GM19468 (cell line): ENCODE data around the gene PSMB2.
"Not testable (repeated sequence)": the region's sequence is repeated elsewhere in the genome, so short reads cannot be mapped to it uniquely, and the experiment has no call there.

ENCODE experiments used
- ATAC-seq: cut with Tn5 transposase; IDR thresholded peaks from one replicate; pipeline ENCODE4 v1.9.1; 2021; ENCODE audit warnings: mild to moderate bottlenecking, moderate library complexity, moderate number of reproducible peaks; ENCODE audit not compliant: unreplicated experiment; ENCODE audit errors: extremely low read depth

The PSMB2 gene

GRCh38 chr1:35641233-35641866 is at the start of gene PSMB2:
Gene PSMB2 (minus strand): TSS chr1:35641526. CDS start chr1:35641432, 94 bp downstream.
- ATAC-seq = peak; percentile 47

DNA sequence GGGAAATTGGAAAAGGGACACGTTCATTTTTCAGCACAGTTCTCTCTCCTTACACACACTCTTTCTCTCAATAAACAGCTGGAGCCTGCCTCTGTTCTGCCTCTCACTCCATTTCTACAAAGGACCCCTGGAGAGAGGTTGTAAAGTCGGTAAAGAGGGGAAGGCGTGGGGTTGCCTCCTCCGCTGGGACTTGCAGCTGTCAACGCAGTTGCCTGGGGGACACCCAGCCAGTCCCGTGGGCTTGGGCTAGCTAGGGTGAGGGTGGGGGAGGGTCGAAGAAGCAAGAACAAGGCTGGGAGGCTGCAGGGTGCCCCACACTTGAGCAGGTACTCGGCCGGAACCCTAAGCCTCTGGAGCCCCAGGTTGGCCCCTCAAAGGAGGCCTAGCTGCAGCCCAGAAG is 49.8 kb upstream of the PSMB2 start:
- ATAC-seq = no peak

DNA sequence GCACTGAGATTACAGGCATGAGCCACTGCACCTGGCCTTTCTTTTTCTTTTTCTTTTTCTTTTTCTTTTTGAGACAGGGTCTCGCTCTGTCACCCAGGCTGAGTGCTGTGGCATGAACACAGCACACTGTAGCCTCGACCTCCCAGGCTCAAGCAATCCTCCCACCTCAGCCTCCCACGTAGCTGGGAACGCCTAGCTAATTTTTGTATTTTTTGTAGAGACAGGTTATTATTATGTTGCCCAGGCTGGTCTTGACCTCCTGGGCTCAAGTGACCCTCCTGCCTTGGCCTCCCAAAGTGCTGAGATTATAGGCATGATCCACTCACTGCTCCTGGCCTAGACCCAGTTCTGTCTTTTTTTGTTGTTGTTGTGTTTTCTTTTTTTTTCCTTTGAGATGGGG is 48.8 kb upstream of the PSMB2 start:
- ATAC-seq = not testable (repeated sequence)

- ATAC-seq = no peak
Measured at GRCh38 chr1:35688161-35688560, 46.8 kb upstream of the PSMB2 start.

DNA sequence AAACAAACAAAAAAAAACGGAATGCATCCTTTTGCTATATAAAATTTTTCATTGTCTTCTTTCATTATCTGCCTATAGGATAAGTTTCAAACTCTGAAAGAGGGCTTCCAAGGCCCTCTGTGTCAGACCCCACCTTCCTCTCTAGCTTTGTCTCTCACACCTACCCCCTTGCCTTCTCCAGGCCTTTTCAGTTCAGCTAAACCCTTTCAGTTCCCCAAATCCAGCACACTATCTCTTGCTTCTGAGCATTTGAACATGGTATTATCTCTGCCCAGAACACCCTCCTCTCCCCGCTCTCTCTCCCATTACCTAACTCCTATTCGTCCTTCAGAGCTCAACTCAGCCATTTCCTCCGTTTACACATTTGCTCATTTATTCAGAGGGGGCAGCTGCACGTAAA is 41.7 kb upstream of the PSMB2 start:
- no peak for ATAC-seq

- ATAC-seq = no peak
Measured at GRCh38 chr1:35680271-35680670, 38.9 kb upstream of the PSMB2 start.

DNA sequence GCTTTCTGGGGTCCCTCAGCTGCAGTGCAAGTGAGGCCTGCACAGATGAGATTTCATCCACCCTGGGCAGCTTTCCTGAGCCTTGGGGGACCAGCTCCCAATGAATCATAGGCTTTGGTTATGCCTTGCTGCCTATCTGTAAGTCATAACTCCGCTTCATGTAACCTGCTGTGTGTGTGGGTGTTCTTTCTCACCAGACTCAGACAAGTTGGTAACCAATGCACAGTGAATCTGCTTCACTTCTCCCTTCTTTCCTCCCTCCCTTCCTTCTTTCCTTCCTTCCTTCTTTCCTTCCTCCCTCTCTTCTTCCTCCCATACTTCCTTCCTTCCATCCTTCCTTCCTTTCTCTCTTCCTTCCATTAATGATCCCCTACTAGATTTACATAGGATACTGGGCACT is 34.4 kb upstream of the PSMB2 start:
- no peak for ATAC-seq

DNA sequence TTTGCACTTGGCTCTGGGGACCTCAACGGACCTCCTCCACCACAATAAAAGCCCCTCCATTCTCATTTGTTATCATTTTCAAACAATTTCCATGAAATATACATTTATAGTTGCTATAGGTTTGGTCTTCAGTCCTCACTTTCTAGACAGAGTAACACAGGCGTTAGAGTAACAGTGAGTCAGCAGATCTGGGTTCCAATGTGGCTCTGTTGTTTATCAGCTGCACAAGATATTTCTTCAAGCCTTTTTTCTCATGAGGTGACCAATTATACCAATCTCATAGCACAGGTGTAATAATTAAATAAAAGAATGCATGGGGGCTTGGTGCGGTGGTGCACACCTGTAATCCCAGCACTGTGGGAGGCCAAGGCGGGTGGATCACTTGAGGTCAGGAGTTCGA is 32.8 kb upstream of the PSMB2 start:
- no peak for ATAC-seq

GRCh38 chr1:35672116-35672515 is 30.8 kb upstream of the PSMB2 start:
- no peak for ATAC-seq

GRCh38 chr1:35668506-35668905 is 27.2 kb upstream of the PSMB2 start:
- ATAC-seq = no peak

- ATAC-seq = no peak
Measured at GRCh38 chr1:35666916-35667315, 25.6 kb upstream of the PSMB2 start.

DNA sequence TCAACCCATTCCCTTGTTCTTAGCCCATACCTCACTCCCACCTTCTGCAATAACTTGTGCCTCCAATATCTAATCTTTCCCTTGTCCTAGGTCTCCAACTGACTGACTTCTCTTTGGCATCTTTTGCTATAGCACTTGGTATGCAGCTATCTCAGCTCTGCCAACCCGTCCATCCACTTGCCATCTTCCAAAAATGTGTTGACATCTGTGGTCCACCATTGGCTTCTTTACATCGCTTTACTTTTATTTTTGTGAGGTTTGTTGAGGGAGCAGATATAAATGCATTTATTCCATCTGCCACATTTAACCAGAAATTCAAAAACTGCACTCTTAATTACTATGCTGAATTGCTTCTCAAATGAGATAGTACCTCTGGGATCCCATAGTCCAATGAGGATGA is 24.9 kb upstream of the PSMB2 start:
- ATAC-seq = no peak

GRCh38 chr1:35663434-35663833 is 22.1 kb upstream of the PSMB2 start:
- ATAC-seq = no peak

GRCh38 chr1:35661474-35661795 is 20.1 kb upstream of the PSMB2 start:
- ATAC-seq = no peak

GRCh38 chr1:35660581-35661473 is 19.5 kb upstream of the PSMB2 start:
- no peak for ATAC-seq

DNA sequence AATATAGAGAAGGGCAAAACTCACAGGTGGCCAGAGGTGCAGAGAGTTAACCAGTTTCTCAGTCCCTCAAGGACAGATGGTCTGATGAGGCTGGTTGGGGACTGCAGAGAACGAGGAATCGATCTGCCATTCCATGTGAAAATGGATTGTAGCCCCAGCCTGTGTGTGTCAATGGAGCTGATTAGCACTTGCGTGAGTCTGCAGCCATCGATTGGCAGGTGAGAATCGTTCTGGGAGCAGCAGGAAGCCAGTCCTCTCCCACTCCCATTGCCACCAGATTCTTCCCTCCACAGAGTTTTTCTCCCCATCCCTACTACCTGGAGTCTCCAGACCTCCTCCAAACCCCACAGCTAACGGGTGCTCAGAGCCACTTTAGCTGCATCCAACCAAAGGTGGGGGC is 18.3 kb upstream of the PSMB2 start:
- ATAC-seq = no peak

- no peak for ATAC-seq
Measured at GRCh38 chr1:35657851-35658250, 16.5 kb upstream of the PSMB2 start.

- no peak for ATAC-seq
Measured at GRCh38 chr1:35656863-35657232, 15.5 kb upstream of the PSMB2 start.

- no peak for ATAC-seq
Measured at GRCh38 chr1:35656148-35656862, 15.0 kb upstream of the PSMB2 start.

DNA sequence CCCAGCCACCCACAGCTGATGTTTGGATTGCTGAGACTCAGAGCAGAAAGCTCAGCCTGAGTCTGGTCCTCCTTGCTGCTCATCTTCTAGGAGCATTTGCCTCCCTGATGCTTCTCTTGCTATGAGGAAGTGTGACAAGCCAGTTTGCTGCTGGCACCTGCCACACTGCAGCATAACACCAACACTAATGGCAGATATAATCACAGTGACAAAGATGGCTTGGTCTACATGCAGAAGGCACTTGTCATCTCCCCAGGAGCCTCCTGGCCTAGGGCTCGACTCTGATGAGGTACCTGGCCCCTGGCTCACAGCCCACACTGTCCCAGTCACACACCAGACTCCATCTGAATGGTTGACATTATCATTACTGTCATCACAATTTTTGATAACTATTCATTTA is 13.9 kb upstream of the PSMB2 start:
- no peak for ATAC-seq

DNA sequence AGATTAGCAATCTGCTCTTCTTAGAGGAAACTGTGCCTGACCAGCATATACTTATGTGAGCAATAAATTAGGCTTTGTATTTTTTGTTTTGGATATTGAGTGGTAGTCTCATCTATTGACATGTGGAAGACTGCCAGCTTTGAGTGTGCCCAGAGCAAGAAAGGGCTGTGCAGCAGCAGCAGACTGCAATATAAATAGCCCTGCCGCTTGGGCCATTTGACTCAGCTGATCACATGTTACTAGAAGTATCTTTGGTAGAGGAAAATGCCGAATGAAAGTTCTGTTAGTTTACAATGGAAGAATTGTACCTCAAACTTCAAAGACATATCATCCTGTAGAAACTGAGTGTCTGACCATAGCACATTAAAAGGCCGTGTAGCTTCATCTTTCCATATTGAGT is 9.1 kb upstream of the PSMB2 start:
- ATAC-seq = no peak
